ENCODE results near the gene SPRED2. TPM values are rescaled to one million over a fixed set of nuclear protein-coding genes. Genes with fewer than 3 reads are reported as not detected.

SPRED2 gene
- total RNA-seq, 1 experiment from 2014 or later = 33.3 TPM

- no peak overlapping the region for H3K27ac Mint-ChIP-seq (ENCODE audit: unreplicated experiment)
- H3K9me3 Mint-ChIP-seq (ENCODE audit: low read depth, unreplicated experiment) = no peaks in the 10 kb centered on the region
- intact Hi-C loops (cut with micrococcal nuclease; ENCODE audit: unreplicated experiment) = no loop called here
- BruUV-seq (replicated peaks) = no TSS peak
- DNase-seq = no peak
- H3K27me3 Mint-ChIP-seq (ENCODE audit: unreplicated experiment) = no peaks in the 10 kb centered on the region
- CTCF ChIA-PET = no interaction called here
- H3K4me3 Mint-ChIP-seq (ENCODE audit: low read depth, unreplicated experiment) = no peak overlapping the region
- no peak for TF ChIP-seq CTCF (IDR thresholded peaks at IDR 0.05; ENCODE audit: unreplicated experiment)
- H3K36me3 Mint-ChIP-seq (ENCODE audit: insufficient read depth, unreplicated experiment) = no peaks in the 10 kb centered on the region
- peaks cover 74% of the 10 kb centered on the region for H3K4me1 Mint-ChIP-seq (ENCODE audit: low read depth, unreplicated experiment)
Measured at GRCh38 chr2:65369574-65369973, 62.8 kb downstream of the SPRED2 start.

- Mint-ChIP-seq H3K27me3 (ENCODE audit: unreplicated experiment) (no peaks in the 10 kb centered on the region), H3K4me3 (ENCODE audit: low read depth, unreplicated experiment) (no peak overlapping the region), H3K9me3 (ENCODE audit: low read depth, unreplicated experiment) (no peaks in the 10 kb centered on the region), H3K4me1 (ENCODE audit: low read depth, unreplicated experiment) (peaks cover 74% of the 10 kb centered on the region), H3K27ac (ENCODE audit: unreplicated experiment) (no peak overlapping the region), H3K36me3 (ENCODE audit: insufficient read depth, unreplicated experiment) (no peaks in the 10 kb centered on the region)
- BruUV-seq (replicated peaks) = no TSS peak
- CTCF ChIA-PET = no interaction called here
- intact Hi-C loops (cut with micrococcal nuclease; ENCODE audit: unreplicated experiment) = no loop called here
- no peak for TF ChIP-seq CTCF (IDR thresholded peaks at IDR 0.05; ENCODE audit: unreplicated experiment)
- no peak for DNase-seq
Measured at GRCh38 chr2:65368468-65368867, 63.9 kb downstream of the SPRED2 start.

- peak overlapping the region; percentile 82 for H3K27ac Mint-ChIP-seq (ENCODE audit: unreplicated experiment)
- intact Hi-C loops (cut with micrococcal nuclease; ENCODE audit: unreplicated experiment) = no loop called here
- H3K9me3 Mint-ChIP-seq (ENCODE audit: low read depth, unreplicated experiment) = no peaks in the 10 kb centered on the region
- no peak for DNase-seq
- no peaks in the 10 kb centered on the region for H3K36me3 Mint-ChIP-seq (ENCODE audit: insufficient read depth, unreplicated experiment)
- H3K4me1 Mint-ChIP-seq (ENCODE audit: low read depth, unreplicated experiment) = peaks cover 64% of the 10 kb centered on the region
- no peak overlapping the region for H3K4me3 Mint-ChIP-seq (ENCODE audit: low read depth, unreplicated experiment)
- H3K27me3 Mint-ChIP-seq (ENCODE audit: unreplicated experiment) = no peaks in the 10 kb centered on the region
- CTCF ChIA-PET = interaction anchor here (1.0 kb wide), 1 partner anchor 102 kb away, joined by 3 read pairs; no protein-coding TSS in a partner anchor
- no TSS peak for BruUV-seq (replicated peaks)
- TF ChIP-seq CTCF (IDR thresholded peaks at IDR 0.05; ENCODE audit: unreplicated experiment) = no peak
Measured at GRCh38 chr2:65367524-65367923, 64.9 kb downstream of the SPRED2 start.

GRCh38 chr2:65366595-65367125 lies 65.7 kb downstream of the SPRED2 start:
- no peak for TF ChIP-seq CTCF (IDR thresholded peaks at IDR 0.05; ENCODE audit: unreplicated experiment)
- intact Hi-C loops (cut with micrococcal nuclease; ENCODE audit: unreplicated experiment) = no loop called here
- H3K4me3 Mint-ChIP-seq (ENCODE audit: low read depth, unreplicated experiment) = peak overlapping the region; percentile 52
- peak; percentile 67 for DNase-seq
- BruUV-seq (replicated peaks) = no TSS peak
- no peaks in the 10 kb centered on the region for H3K36me3 Mint-ChIP-seq (ENCODE audit: insufficient read depth, unreplicated experiment)
- H3K27ac Mint-ChIP-seq (ENCODE audit: unreplicated experiment) = peak overlapping the region; percentile 82
- peaks cover 56% of the 10 kb centered on the region for H3K4me1 Mint-ChIP-seq (ENCODE audit: low read depth, unreplicated experiment)
- H3K27me3 Mint-ChIP-seq (ENCODE audit: unreplicated experiment) = no peaks in the 10 kb centered on the region
- CTCF ChIA-PET = interaction anchor here (0.6 to 1.0 kb wide), 3 partner anchors 16 to 142 kb away, joined by 3 to 5 read pairs (median 4); no protein-coding TSS in a partner anchor
- H3K9me3 Mint-ChIP-seq (ENCODE audit: low read depth, unreplicated experiment) = no peaks in the 10 kb centered on the region
